ENCODE measurements around the gene PDPK1. TPM values are rescaled to one million over a fixed set of nuclear protein-coding genes. Genes with fewer than 3 reads are reported as not detected.
A peak's percentile ranks its signal among the peaks of the same experiment; 100 is the strongest.
"Not testable (repeated sequence)": the region's sequence is repeated elsewhere in the genome, so short reads cannot be mapped to it uniquely, and the experiment has no call there.

Gene PDPK1
- total RNA-seq, 4 donors from 2014 or later, result 28.6 to 41.7 (median 32.4) TPM

DNA sequence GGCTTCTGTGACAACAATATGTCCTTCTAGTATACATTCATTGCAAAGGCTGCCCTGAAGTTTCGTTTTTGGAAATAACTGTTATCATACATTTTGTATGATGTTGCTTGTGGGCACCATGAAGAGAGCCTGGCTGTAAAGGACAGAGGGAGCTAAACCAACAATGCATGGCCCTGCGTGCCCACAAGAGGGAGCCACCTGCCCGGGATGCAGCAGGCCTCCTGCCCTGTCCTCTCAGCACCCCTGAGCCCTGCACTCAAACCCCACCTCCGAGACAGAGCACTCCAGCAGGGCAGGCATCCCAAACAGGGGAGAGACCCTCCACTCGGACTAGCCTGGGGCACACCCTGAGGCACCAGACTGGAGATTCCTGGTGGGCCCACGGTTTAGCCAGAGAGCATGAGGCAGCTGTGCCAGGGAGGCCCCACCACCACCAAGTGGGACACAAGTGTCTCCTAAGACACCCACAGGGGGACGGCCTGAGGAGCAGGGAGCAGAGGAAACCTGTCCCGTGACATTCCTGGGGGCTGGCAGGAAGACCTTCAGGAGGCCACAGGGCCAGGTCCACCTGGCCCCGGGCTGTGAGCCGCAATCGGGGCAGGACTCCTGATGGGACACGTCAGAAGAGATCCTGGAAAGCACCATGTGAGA lies 101.4 kb downstream of the PDPK1 start:
- H3K27ac ChIP-seq, H3K27me3 ChIP-seq, H3K4me1 ChIP-seq, H3K4me3 ChIP-seq, H3K9me3 ChIP-seq, H3K36me3 ChIP-seq: not testable (repeated sequence)
- peak in 1 of 2 donors; percentile 19 for DNase-seq (ENCODE audit: low spot score in 2 of 2)
- WGBS, 2 donors, result no CpG with 5 or more reads among the region's 12 CpGs

DNA sequence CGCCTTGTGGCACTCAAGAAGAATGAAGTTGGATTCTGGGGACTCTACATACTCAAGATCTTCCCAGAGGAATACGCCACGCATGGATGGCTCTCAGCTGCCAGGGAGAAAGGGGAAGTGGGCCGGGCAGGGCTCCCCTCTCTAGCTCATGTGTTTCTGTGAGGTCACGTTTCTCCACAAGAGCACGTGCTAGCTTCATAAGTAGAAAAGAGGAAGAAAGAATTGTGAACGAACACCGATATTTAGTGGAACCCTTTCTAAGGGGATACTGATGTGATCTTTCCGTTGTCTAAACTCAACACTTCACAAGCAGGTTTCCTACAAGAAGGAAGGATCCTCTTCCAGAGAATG lies 101.9 kb downstream of the PDPK1 start:
- DNase-seq (ENCODE audit: low spot score in 2 of 2); H3K4me3 ChIP-seq; H3K9me3 ChIP-seq; H3K36me3 ChIP-seq; H3K4me1 ChIP-seq; H3K27ac ChIP-seq; H3K27me3 ChIP-seq: not testable (repeated sequence)
- 88% methylated on average over 9 of the region's 9 CpGs; no CpG with 5 or more reads in 1 of the 2 donors for WGBS, 2 donors

DNA sequence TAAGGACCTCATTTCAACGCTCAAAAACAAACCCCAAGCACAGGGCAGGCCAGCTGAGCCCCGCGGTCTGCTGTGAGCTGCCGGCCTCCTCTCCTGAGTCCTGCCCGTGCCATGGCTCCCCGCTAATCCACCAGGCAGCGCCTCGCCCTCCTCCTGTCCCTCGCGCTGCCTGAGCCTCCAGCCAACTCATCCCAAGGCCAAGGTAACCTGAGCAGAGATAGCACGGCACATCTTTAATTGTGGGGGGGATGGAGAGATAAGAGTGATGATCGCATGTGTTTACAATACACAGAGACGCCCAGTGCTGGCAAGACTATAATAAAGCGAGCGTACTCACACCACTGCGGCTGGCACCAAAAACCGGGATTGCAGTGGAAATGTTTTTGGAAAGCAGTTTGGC lies 104.7 kb downstream of the PDPK1 start:
- not testable (repeated sequence) for H3K27me3 ChIP-seq; H3K4me1 ChIP-seq; DNase-seq (ENCODE audit: low spot score in 2 of 2); H3K4me3 ChIP-seq; H3K36me3 ChIP-seq; H3K27ac ChIP-seq; H3K9me3 ChIP-seq
- no CpG with 5 or more reads among the region's 17 CpGs for WGBS, 2 donors

DNA sequence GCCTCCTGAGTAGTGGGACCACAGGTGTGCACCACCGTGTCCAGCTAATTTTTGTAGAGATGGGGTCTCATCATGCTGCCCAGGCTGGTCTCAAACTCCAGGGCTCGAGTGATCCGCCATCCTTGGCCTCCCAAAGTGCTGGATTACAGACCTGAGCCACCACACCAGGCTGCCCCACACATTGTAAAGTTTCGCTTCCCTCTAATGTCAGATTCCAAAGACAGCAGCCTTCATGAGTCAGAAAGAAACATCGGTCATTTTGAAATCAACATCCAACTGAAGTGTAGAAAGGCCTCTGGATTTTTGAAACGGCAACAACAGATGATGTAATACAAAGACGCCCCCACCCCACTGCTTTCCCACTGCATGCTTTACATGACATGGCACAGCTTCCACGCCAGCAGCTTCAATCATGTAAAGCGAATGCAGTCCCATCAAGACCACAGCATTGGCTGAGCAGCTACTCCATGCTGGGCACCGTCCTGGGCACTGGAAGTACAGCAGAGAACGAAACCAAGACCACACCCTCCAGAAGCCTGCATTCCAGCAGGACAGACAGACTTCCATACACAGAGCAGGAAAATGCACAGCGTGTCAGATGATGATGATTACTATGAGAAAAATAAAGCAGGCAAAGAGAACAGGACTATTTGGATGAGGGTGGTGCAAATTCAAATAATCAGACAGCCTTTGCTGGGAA lies 107.1 kb downstream of the PDPK1 start:
- not testable (repeated sequence) for H3K4me1 ChIP-seq; H3K27me3 ChIP-seq; H3K27ac ChIP-seq; H3K4me3 ChIP-seq; H3K36me3 ChIP-seq; H3K9me3 ChIP-seq; DNase-seq (ENCODE audit: low spot score in 2 of 2)
- no CpG with 5 or more reads among the region's 12 CpGs for WGBS, 2 donors

DNA sequence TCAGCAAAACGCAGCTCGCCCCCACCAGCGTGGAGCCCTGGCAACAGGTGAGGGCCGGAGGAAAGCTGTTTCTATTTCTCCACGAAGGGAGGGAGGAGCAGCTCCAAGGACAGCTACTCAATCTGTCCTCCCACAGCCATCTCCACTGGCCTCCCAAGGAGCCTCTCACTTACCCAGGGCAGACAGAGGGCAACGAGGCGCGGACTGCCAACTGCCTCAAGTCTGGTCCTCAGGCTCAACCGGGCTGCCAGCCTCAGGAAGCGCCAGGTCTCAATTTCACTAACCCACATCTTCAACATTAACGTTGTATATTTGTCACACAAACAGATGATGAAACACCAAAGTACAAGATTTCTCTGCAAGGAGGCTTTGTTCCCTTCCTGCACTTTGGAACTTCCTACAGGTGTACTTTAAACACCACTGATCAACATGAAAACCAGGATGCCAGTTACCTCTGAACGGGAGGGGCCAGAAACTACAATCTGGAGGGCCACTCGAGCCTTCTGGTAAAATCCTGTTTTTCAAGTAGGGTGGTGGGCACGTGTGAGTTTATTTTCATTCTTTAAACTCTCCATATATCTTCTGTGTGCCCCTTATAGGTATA lies 113.5 kb downstream of the PDPK1 start:
- not testable (repeated sequence) for H3K27me3 ChIP-seq; H3K36me3 ChIP-seq; H3K27ac ChIP-seq; H3K9me3 ChIP-seq; DNase-seq (ENCODE audit: low spot score in 2 of 2); H3K4me3 ChIP-seq; H3K4me1 ChIP-seq
- 83% methylated on average over 1 of the region's 14 CpGs; no CpG with 5 or more reads in 1 of the 2 donors for WGBS, 2 donors

Small RNA genes lying within 50 kb of the gene (small RNA-seq; reads per million reads assigned to genes)
- not detected for gene AC093525.1
- gene MIR3178, result not detected

Other genes with a start within 250 kb of the PDPK1 start
- 10 to 100 TPM; 14.9 to 22.2 (median 15.8) TPM for gene ABCA3, start 197.3 kb upstream of the PDPK1 start, total RNA-seq
- 1 to 10 TPM; 1.6 to 3.0 (median 2.0) TPM for gene CCNF, start 108.6 kb upstream of the PDPK1 start, total RNA-seq
- 1 to 10 TPM in 3 of 4 donors, not detected in 1; 1.3 to 2.5 (median 1.8) TPM for gene TEDC2, start 77.9 kb upstream of the PDPK1 start, total RNA-seq
- under 1 TPM in 1 of 4 donors, not detected in 3; 0.39 TPM for gene NTN3, start 66.7 kb upstream of the PDPK1 start, total RNA-seq
- gene TBC1D24, start 62.9 kb upstream of the PDPK1 start, total RNA-seq, result 10 to 100 TPM; 12.0 to 18.3 (median 16.3) TPM
- 10 to 100 TPM; 48.1 to 73.0 (median 61.1) TPM for gene ATP6V0C, start 24.1 kb upstream of the PDPK1 start, total RNA-seq
- gene AMDHD2, start 17.6 kb upstream of the PDPK1 start, total RNA-seq, result 10 to 100 TPM; 40.4 to 64.5 (median 55.2) TPM
- not detected for gene CEMP1, start 6.6 kb upstream of the PDPK1 start, total RNA-seq
- 10 to 100 TPM; 17.8 to 24.3 (median 21.2) TPM for gene KCTD5, start 144.5 kb downstream of the PDPK1 start, total RNA-seq
- 1 to 10 TPM; 1.3 to 4.2 (median 2.4) TPM for gene PRSS27, start 182.2 kb downstream of the PDPK1 start, total RNA-seq
- gene SRRM2, start 214.6 kb downstream of the PDPK1 start, total RNA-seq, result 1,000 to 10,000 TPM in 1 of 4 donors, 100 to 1,000 TPM in 3; 843 to 1,374 (median 886) TPM
- gene ELOB, start 239.3 kb downstream of the PDPK1 start, total RNA-seq, result 100 to 1,000 TPM; 293 to 759 (median 513) TPM
- gene PRSS33, start 249.5 kb downstream of the PDPK1 start, total RNA-seq, result not detected

All from tibial nerve (tissue), 4 donors.